Chondrocyte (in vitro differentiated cells): ENCODE results near the gene PRSS56. TPM values are rescaled to one million over a fixed set of nuclear protein-coding genes. Genes with fewer than 3 reads are reported as not detected.
A peak's percentile ranks its signal among the peaks of the same experiment; 100 is the strongest.

Experiments
- DNase-seq: peaks from one replicate; pipeline ENCODE4 v3.0.0; 2021; ENCODE audit warnings: mixed read lengths, low spot score
- H3K27ac Mint-ChIP-seq: one replicate; pipeline ENCODE4 v1.8.0; 2021; ENCODE audit warnings: mild to moderate bottlenecking, moderate library complexity, mixed read lengths; ENCODE audit not compliant: unreplicated experiment
- H3K27me3 Mint-ChIP-seq: 2 replicates; pipeline ENCODE4 v1.8.0; 2021; ENCODE audit warnings: low read depth, mixed read lengths
- H3K36me3 Mint-ChIP-seq: 2 replicates; pipeline ENCODE4 v1.8.0; 2021; ENCODE audit warnings: low read depth, mixed read lengths
- H3K4me1 Mint-ChIP-seq: 2 replicates; pipeline ENCODE4 v1.8.0; 2021; ENCODE audit warnings: low read depth, mild to moderate bottlenecking, mixed read lengths
- H3K4me3 Mint-ChIP-seq: one replicate; pipeline ENCODE4 v1.8.0; 2021; ENCODE audit warnings: mild to moderate bottlenecking, moderate library complexity, mixed read lengths; ENCODE audit not compliant: unreplicated experiment
- H3K9me3 Mint-ChIP-seq: 2 replicates; pipeline ENCODE4 v1.8.0; 2021; ENCODE audit warnings: low read depth, mixed read lengths
- CTCF ChIP-seq: fragments of 200-600 bp; sonication (generic); IDR thresholded peaks from 2 replicates; pipeline ENCODE4 v1.5.0; 2021; ENCODE audit warnings: antibody characterized with exemption, mild to moderate bottlenecking, moderate library complexity
- total RNA-seq: library from RNA; stranded (reverse); gene quantifications from 3 replicates; pipeline ENCODE4 v1.2.1, GENCODE V29; 2021

Gene PRSS56
- total RNA-seq, 1 donor from 2014 or later, result not detected

GRCh38 chr2:232573771-232574435, 53.7 kb downstream of the PRSS56 start:
- Mint-ChIP-seq H3K27ac (no peak overlapping the region), H3K36me3 (peaks cover 19% of the 10 kb centered on the region), H3K4me3 (no peak overlapping the region), H3K4me1 (peaks cover 36% of the 10 kb centered on the region), H3K9me3 (no peaks in the 10 kb centered on the region), H3K27me3 (no peaks in the 10 kb centered on the region)
- DNase-seq, result peak; percentile 66
- no peak for TF ChIP-seq CTCF

- Mint-ChIP-seq H3K27ac (peak overlapping the region; percentile 17), H3K27me3 (no peaks in the 10 kb centered on the region), H3K9me3 (no peaks in the 10 kb centered on the region), H3K4me1 (peaks cover 36% of the 10 kb centered on the region), H3K36me3 (peaks cover 14% of the 10 kb centered on the region), H3K4me3 (no peak overlapping the region)
- TF ChIP-seq CTCF, result no peak
- DNase-seq, result no peak
Measured at GRCh38 chr2:232574674-232575403, 54.7 kb downstream of the PRSS56 start.

Other genes with a start within 250 kb of the PRSS56 start
- not detected in 3 replicates for gene ALPP, start 141.6 kb upstream of the PRSS56 start, total RNA-seq
- gene ALPG, start 113.5 kb upstream of the PRSS56 start, total RNA-seq, result not detected in 3 replicates
- not detected in 3 replicates for gene ALPI, start 64.2 kb upstream of the PRSS56 start, total RNA-seq
- 0.12 to 0.53 TPM in 2 of 3 replicates, not detected in the other for gene ECEL1, start 32.6 kb upstream of the PRSS56 start, total RNA-seq
- gene CHRND, start 5.8 kb downstream of the PRSS56 start, total RNA-seq, result not detected in 3 replicates
- not detected in 3 replicates for gene CHRNG, start 19.3 kb downstream of the PRSS56 start, total RNA-seq
- gene TIGD1, start 30.2 kb downstream of the PRSS56 start, total RNA-seq, result 3.2 to 6.7 TPM (median 3.3 TPM) in 3 replicates
- gene EIF4E2, start 30.3 kb downstream of the PRSS56 start, total RNA-seq, result 87.1 to 95.7 TPM (median 89.3 TPM) in 3 replicates
- gene EFHD1, start 113.2 kb downstream of the PRSS56 start, total RNA-seq, result 109 to 178 TPM (median 175 TPM) in 3 replicates
- gene GIGYF2, start 176.9 kb downstream of the PRSS56 start, total RNA-seq, result 45.4 to 60.4 TPM (median 45.6 TPM) in 3 replicates